Neuronal stem cell (in vitro differentiated cells): ENCODE results near the gene RNF111. TPM values are rescaled to one million over a fixed set of nuclear protein-coding genes. Genes with fewer than 3 reads are reported as not detected.

ENCODE experiments used
- DNase-seq: peaks from one replicate; pipeline ENCODE4 v3.0.0-alpha.2; 2013; ENCODE audit warnings: low spot score
- H2AFZ ChIP-seq: one replicate; pipeline ENCODE4 v1.6.1; 2013; ENCODE audit warnings: mild to moderate bottlenecking, low read length, inconsistent platforms
- H2AK5ac ChIP-seq: 2 replicates; pipeline ENCODE4 v1.6.1; 2013; ENCODE audit warnings: low read depth, mild to moderate bottlenecking, inconsistent platforms, low read length, moderate library complexity, mixed read lengths
- H2BK120ac ChIP-seq: 2 replicates; pipeline ENCODE4 v1.6.1; 2013; ENCODE audit warnings: low read depth, mild to moderate bottlenecking, inconsistent platforms, low read length, moderate library complexity, mixed read lengths
- H2BK12ac ChIP-seq: one replicate; pipeline ENCODE4 v1.6.1; 2013; ENCODE audit warnings: low read length, inconsistent platforms
- H2BK15ac ChIP-seq: 2 replicates; pipeline ENCODE4 v1.6.1; 2013; ENCODE audit warnings: mild to moderate bottlenecking, low read length, inconsistent platforms, mixed read lengths
- H2BK5ac ChIP-seq: one replicate; pipeline ENCODE4 v1.6.1; 2013; ENCODE audit warnings: inconsistent platforms, mild to moderate bottlenecking, low read length, moderate library complexity
- H3K14ac ChIP-seq: one replicate; pipeline ENCODE4 v1.6.1; 2013; ENCODE audit warnings: low read length, inconsistent platforms
- H3K18ac ChIP-seq: 2 replicates; pipeline ENCODE4 v1.6.1; 2013; ENCODE audit warnings: low read length, inconsistent platforms
- H3K23ac ChIP-seq: 2 replicates; pipeline ENCODE4 v1.6.1; 2013; ENCODE audit warnings: low read depth, mild to moderate bottlenecking, mixed read lengths, low read length, inconsistent platforms; ENCODE audit not compliant: poor library complexity
- H3K27ac ChIP-seq: replicated peaks from 3 replicates; pipeline ENCODE4 v1.5.1; 2013; ENCODE audit warnings: low read length, inconsistent platforms
- H3K27me3 ChIP-seq, 3 experiments: 2 replicates each; pipeline ENCODE4 v1.6.1; 2013; ENCODE audit warnings: low read length in 3 of 3, mild to moderate bottlenecking in 2 of 3, inconsistent platforms in 1 of 3, low read depth in 1 of 3, mixed read lengths in 1 of 3, moderate library complexity in 1 of 3; ENCODE audit not compliant: control insufficient read depth in 3 of 3, insufficient read depth in 3 of 3
- H3K36me3 ChIP-seq, 2 donors: replicated peaks in 1 of 2; 2 replicates each; pipeline ENCODE4 v1.6.1; 2013; ENCODE audit warnings: low read length in 2 of 2; ENCODE audit not compliant: control insufficient read depth in 2 of 2, insufficient read depth in 2 of 2
- H3K4ac ChIP-seq: 2 replicates; pipeline ENCODE4 v1.6.1; 2013; ENCODE audit warnings: inconsistent platforms, mild to moderate bottlenecking, low read length, moderate library complexity
- H3K4me1 ChIP-seq, 2 donors: 1 replicate in 1 of 2; 2 replicates in 1 of 2; pipeline ENCODE4 v1.6.1; 2013; ENCODE audit warnings: low read length in 2 of 2, low read depth in 1 of 2; ENCODE audit not compliant: control insufficient read depth in 2 of 2, insufficient read depth in 1 of 2
- H3K4me2 ChIP-seq: one replicate; pipeline ENCODE4 v1.6.1; 2013; ENCODE audit warnings: mild to moderate bottlenecking, low read length, inconsistent platforms; ENCODE audit not compliant: insufficient read depth, poor library complexity, severe bottlenecking
- H3K4me3 ChIP-seq, 2 donors: 2 replicates each; pipeline ENCODE4 v1.5.1; 2013; ENCODE audit warnings: low read length in 2 of 2, mild to moderate bottlenecking in 2 of 2, inconsistent platforms in 1 of 2, moderate library complexity in 1 of 2
- H3K79me1 ChIP-seq: one replicate; pipeline ENCODE4 v1.6.1; 2013; ENCODE audit warnings: low read depth, mild to moderate bottlenecking, inconsistent platforms, low read length, moderate library complexity
- H3K9ac ChIP-seq: one replicate; pipeline ENCODE4 v1.6.1; 2013; ENCODE audit warnings: mild to moderate bottlenecking, low read depth, low read length, inconsistent platforms; ENCODE audit not compliant: poor library complexity
- H3K9me3 ChIP-seq, 2 donors: replicated peaks in 1 of 2; 2 replicates each; pipeline versions ENCODE3 to v1.6.1; 2013; ENCODE audit warnings: low read length in 2 of 2, mild to moderate bottlenecking in 2 of 2, inconsistent platforms in 1 of 2, low read depth in 1 of 2, mixed read lengths in 1 of 2, moderate library complexity in 1 of 2; ENCODE audit not compliant: control insufficient read depth in 2 of 2, insufficient read depth in 1 of 2
- H4K8ac ChIP-seq: one replicate; pipeline ENCODE4 v1.6.1; 2013; ENCODE audit warnings: low read depth, mild to moderate bottlenecking, inconsistent platforms, low read length, moderate library complexity
- H4K91ac ChIP-seq: one replicate; pipeline ENCODE4 v1.6.1; 2013; ENCODE audit warnings: low read length, low read depth, mild to moderate bottlenecking, inconsistent platforms; ENCODE audit not compliant: poor library complexity
- WGBS, 2 donors: extraction: QIAGEN DNeasy Blood & Tissue Kit; methylation state at CpG; one replicate each; pipeline ENCODE4 v1.1.7; 2013; ENCODE audit warnings: missing lambda C conversion rate in 2 of 2, mixed read lengths in 1 of 2; ENCODE audit not compliant: insufficient read length in 2 of 2, insufficient replicate concordance in 1 of 2; ENCODE audit errors: extremely low coverage in 2 of 2; 5-methylcytosine and 5-hydroxymethylcytosine counted together
- polyA plus RNA-seq, 2 experiments: library from polyadenylated mRNA; stranded (reverse); fragments of 200-250 nt; gene quantifications; one replicate each; pipeline ENCODE4 v1.2.3, GENCODE V29; 2013

The RNF111 gene
- polyA plus RNA-seq (2013, experiment 1 of 2): 11.6 TPM
- polyA plus RNA-seq (2013, experiment 2 of 2): 12.0 TPM

DNA sequence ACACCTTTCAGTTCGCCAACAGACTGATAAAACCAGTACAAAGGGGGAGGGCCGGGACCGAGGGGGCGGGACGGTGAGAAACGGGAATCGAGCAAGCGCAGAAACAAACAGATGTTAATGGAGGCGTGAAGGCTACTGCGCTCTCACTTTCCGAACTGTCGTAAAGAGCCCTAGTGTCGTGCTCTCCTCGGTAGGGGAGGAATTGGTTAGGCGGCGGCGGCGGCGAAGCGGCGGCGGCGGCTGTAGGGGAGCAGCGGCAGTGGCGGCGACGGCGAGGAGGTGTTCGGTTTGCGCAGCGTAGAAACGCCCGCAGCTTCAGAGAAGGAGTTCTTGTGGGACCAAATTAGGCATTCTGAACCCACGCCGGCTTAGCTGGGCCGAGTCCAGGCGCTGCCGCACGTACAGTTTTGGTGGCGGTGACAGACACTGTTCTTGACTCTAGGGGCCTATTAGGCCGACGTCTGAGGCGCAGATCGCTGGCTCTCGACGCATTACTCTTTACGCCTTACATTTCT is at the start of gene RNF111:
Gene RNF111, plus strand, starts transcription at position 173 of the 515 bp plus-strand sequence. CDS start 43,160 bp downstream, outside the sequence.
- H3K27me3 ChIP-seq: no peaks in the 10 kb centered on the region
- H3K36me3 ChIP-seq: peaks cover 0 to 24% of the 10 kb centered on the region in 2 donors
- no peak within 1 kb of the TSS for H2BK120ac ChIP-seq
- H3K18ac ChIP-seq: peak within 1 kb of the TSS; percentile 98
- H2AFZ ChIP-seq: peak within 1 kb of the TSS; percentile 95
- H3K14ac ChIP-seq: peak within 1 kb of the TSS; percentile 89
- H4K91ac ChIP-seq: no peak within 1 kb of the TSS
- H3K79me1 ChIP-seq: peaks cover 2% of the 10 kb centered on the region
- H2AK5ac ChIP-seq: no peak within 1 kb of the TSS
- WGBS, 2 donors: no CpG with 5 or more reads among the region's 47 CpGs
- peak within 1 kb of the TSS; percentile 98 for H3K23ac ChIP-seq
- peak within 1 kb of the TSS; percentile 89 for H3K4ac ChIP-seq
- H3K27ac ChIP-seq: peak within 1 kb of the TSS; percentile 89
- no peak within 1 kb of the TSS for H4K8ac ChIP-seq
- peaks cover 0 to 4% of the 10 kb centered on the region in 2 donors for H3K9me3 ChIP-seq
- peak within 1 kb of the TSS; percentile 64 for H3K4me2 ChIP-seq
- peak within 1 kb of the TSS; percentile 85 to 96 for H3K4me3 ChIP-seq
- peak; percentile 91 for DNase-seq
- peak within 1 kb of the TSS; percentile 96 for H3K9ac ChIP-seq
- H3K4me1 ChIP-seq: peaks cover 0 to 8% of the 10 kb centered on the region in 2 donors
- peak within 1 kb of the TSS; percentile 92 for H2BK15ac ChIP-seq
- peak within 1 kb of the TSS; percentile 58 for H2BK12ac ChIP-seq
- peak within 1 kb of the TSS; percentile 44 for H2BK5ac ChIP-seq

DNA sequence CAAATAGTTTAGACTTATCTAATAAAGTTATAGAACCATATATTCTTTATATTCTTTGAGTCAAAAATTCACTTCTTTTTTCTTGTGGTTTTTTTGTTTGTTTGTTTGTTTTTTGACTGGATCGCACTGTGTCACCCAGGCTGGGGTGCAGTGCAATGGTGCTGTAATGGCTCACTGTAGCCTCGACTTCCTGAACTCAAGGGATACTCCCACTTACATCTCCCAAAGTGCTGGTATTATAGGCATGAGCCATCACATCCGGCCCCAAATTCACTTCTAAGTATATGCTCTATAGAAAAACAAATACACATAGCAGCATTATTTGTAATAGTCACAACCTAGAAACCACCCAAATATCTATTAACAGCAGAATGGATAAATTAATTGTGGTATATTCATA is 40.3 kb upstream of the RNF111 start:
- WGBS, 2 donors: no CpG with 5 or more reads among the region's 3 CpGs
- no peak overlapping the region for H2AFZ ChIP-seq
- no peak overlapping the region for H3K18ac ChIP-seq
- no peak overlapping the region for H2BK5ac ChIP-seq
- H3K23ac ChIP-seq: no peak overlapping the region
- no peaks in the 10 kb centered on the region for H3K36me3 ChIP-seq
- H2BK15ac ChIP-seq: no peak overlapping the region
- H3K14ac ChIP-seq: no peak overlapping the region
- H3K9ac ChIP-seq: no peak overlapping the region
- H3K4ac ChIP-seq: no peak overlapping the region
- no peak overlapping the region for H3K27ac ChIP-seq
- no peak overlapping the region for H4K91ac ChIP-seq
- H3K4me2 ChIP-seq: no peak overlapping the region
- no peak for DNase-seq
- no peak overlapping the region for H3K4me3 ChIP-seq
- H2BK120ac ChIP-seq: no peak overlapping the region
- no peak overlapping the region for H4K8ac ChIP-seq
- H3K79me1 ChIP-seq: no peaks in the 10 kb centered on the region
- H2BK12ac ChIP-seq: no peak overlapping the region
- no peaks in the 10 kb centered on the region for H3K27me3 ChIP-seq
- H3K9me3 ChIP-seq: no peaks in the 10 kb centered on the region
- no peak overlapping the region for H2AK5ac ChIP-seq
- no peaks in the 10 kb centered on the region for H3K4me1 ChIP-seq

DNA sequence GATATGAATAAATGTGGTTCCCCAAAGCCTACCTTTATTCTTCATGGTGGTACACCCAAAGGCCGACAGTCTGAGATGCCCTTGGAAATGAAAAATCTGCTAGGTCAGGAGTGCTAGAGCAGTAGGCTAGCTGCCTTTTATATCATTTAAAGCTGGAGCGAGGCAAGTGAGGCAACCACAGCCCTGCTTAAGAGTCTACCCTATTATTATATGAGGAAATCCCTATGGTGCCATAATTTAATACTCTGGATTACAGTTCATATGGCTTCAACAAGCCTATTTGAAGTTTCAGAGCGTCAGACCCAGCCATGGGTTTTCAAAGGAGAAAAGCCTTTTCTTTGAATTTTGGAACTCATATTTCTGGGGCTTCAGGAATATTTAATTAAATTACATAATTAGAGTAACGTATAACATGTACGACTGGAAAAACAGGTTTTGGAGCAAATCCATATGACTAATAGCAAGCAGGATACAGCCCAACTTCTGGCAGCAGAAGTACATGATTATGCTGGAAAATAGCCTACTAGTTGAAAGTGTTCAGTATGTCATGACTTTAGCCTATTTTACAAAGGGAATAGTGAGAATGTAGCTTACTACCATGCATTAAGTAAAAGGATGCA is 36.0 kb upstream of the RNF111 start:
- no peak overlapping the region for H3K14ac ChIP-seq
- H3K27me3 ChIP-seq: no peaks in the 10 kb centered on the region
- no CpG with 5 or more reads among the region's 5 CpGs for WGBS, 2 donors
- no peak overlapping the region for H3K4ac ChIP-seq
- no peaks in the 10 kb centered on the region for H3K9me3 ChIP-seq
- H2BK5ac ChIP-seq: no peak overlapping the region
- no peak overlapping the region for H3K4me3 ChIP-seq
- no peak overlapping the region for H4K8ac ChIP-seq
- no peak overlapping the region for H2AFZ ChIP-seq
- no peak overlapping the region for H3K27ac ChIP-seq
- H3K18ac ChIP-seq: no peak overlapping the region
- H3K79me1 ChIP-seq: no peaks in the 10 kb centered on the region
- H2BK15ac ChIP-seq: no peak overlapping the region
- no peak for DNase-seq
- H3K4me1 ChIP-seq: no peaks in the 10 kb centered on the region
- no peak overlapping the region for H3K4me2 ChIP-seq
- no peak overlapping the region for H3K9ac ChIP-seq
- no peak overlapping the region for H2BK120ac ChIP-seq
- no peaks in the 10 kb centered on the region for H3K36me3 ChIP-seq
- H2BK12ac ChIP-seq: no peak overlapping the region
- H3K23ac ChIP-seq: no peak overlapping the region
- no peak overlapping the region for H4K91ac ChIP-seq
- no peak overlapping the region for H2AK5ac ChIP-seq

DNA sequence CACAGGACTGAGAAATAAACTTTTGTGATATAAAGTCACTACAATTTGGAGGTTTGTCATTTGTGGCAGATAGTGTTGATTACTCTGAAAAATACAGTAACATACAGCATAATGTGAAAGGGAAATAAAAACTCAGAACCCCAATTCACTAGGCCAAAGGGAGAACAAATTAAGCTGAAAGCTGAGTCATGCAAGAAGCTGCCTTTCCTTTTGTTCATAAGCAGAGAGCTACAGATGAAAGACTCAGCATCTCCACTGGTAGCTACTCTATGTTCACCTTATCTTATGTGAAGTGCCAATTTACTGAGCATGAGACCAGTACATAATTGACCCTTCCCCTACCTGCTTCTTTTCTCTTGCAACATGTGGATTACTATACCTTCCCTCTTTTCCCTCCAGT is 34.7 kb upstream of the RNF111 start:
- no peaks in the 10 kb centered on the region for H3K79me1 ChIP-seq
- no peak overlapping the region for H3K4me3 ChIP-seq
- H3K4me1 ChIP-seq: no peaks in the 10 kb centered on the region
- H3K36me3 ChIP-seq: no peaks in the 10 kb centered on the region
- no peak overlapping the region for H2BK120ac ChIP-seq
- no peak overlapping the region for H2BK5ac ChIP-seq
- no peaks in the 10 kb centered on the region for H3K9me3 ChIP-seq
- H4K8ac ChIP-seq: no peak overlapping the region
- H3K4me2 ChIP-seq: no peak overlapping the region
- no peak overlapping the region for H3K9ac ChIP-seq
- peak overlapping the region; percentile 24 for H2AFZ ChIP-seq
- DNase-seq: no peak
- H3K14ac ChIP-seq: no peak overlapping the region
- H2AK5ac ChIP-seq: no peak overlapping the region
- no peak overlapping the region for H3K18ac ChIP-seq
- no peak overlapping the region for H3K23ac ChIP-seq
- H3K27ac ChIP-seq: no peak overlapping the region
- H2BK12ac ChIP-seq: no peak overlapping the region
- H3K27me3 ChIP-seq: no peaks in the 10 kb centered on the region
- no peak overlapping the region for H3K4ac ChIP-seq
- no peak overlapping the region for H4K91ac ChIP-seq
- H2BK15ac ChIP-seq: no peak overlapping the region
